ENCODE measurements around the gene RASGRP1. TPM values are rescaled to one million over a fixed set of nuclear protein-coding genes. Genes with fewer than 3 reads are reported as not detected.

Gene RASGRP1
- total RNA-seq, 1 experiment from 2014 or later: 0.85 TPM

GRCh38 chr15:38559131-38559530 is 5.5 kb downstream of the RASGRP1 start:
- no peak overlapping the region for H3K56ac ChIP-seq (ENCODE audit: insufficient read length, low read depth, low read length)
- peaks cover 15% of the 10 kb centered on the region for H3K27me3 Mint-ChIP-seq (ENCODE audit: low read depth)
- no peaks in the 10 kb centered on the region for H3K79me2 ChIP-seq (ENCODE audit: insufficient read depth, low read length)
- no peak overlapping the region for H2BK120ac ChIP-seq (ENCODE audit: low read depth, low read length, poor library complexity, severe bottlenecking)
- H4K5ac ChIP-seq (ENCODE audit: insufficient read length, low read depth, low read length): no peak overlapping the region
- H2AFZ ChIP-seq (ENCODE audit: low read length): no peak overlapping the region
- H2BK12ac ChIP-seq (ENCODE audit: insufficient read length, low read depth, low read length): no peak overlapping the region
- H4K91ac ChIP-seq (ENCODE audit: insufficient read length, low read depth, low read length): no peak overlapping the region
- H3K4me1 ChIP-seq (ENCODE audit: insufficient read depth, low read length): no peaks in the 10 kb centered on the region
- no peak overlapping the region for H3K4me3 Mint-ChIP-seq
- no peaks in the 10 kb centered on the region for H3K9me3 Mint-ChIP-seq
- H3K18ac ChIP-seq (ENCODE audit: insufficient read length, low read depth, low read length): no peak overlapping the region
- H3K27ac Mint-ChIP-seq: no peak overlapping the region
- no peak overlapping the region for H2BK15ac ChIP-seq (ENCODE audit: low read depth, low read length)
- H3K9ac ChIP-seq (ENCODE audit: extremely low read depth, insufficient read length, low read length): no peak overlapping the region
- no peaks in the 10 kb centered on the region; a peak in 1 of 7 replicates for H3K36me3 Mint-ChIP-seq (ENCODE audit: insufficient read depth in 1 of 3, low read depth in 3 of 3)
- no peaks in the 10 kb centered on the region for H3K9me3 ChIP-seq (ENCODE audit: control insufficient read depth, low read depth, low read length)
- H3K14ac ChIP-seq (ENCODE audit: insufficient read depth, low read length): no peak overlapping the region
- H3K27me3 ChIP-seq (ENCODE audit: insufficient read depth, low read length): no peaks in the 10 kb centered on the region; the same call in 1 of the 2 replicates
- 100% methylated on average over 1 of the region's 4 CpGs for WGBS (ENCODE audit: extremely low coverage, insufficient read length, low lambda C conversion rate)
- DNase-seq: no peak
- no peak for TF ChIP-seq CTCF (conservative IDR thresholded peaks at IDR 0.05)
- H3K23ac ChIP-seq (ENCODE audit: insufficient read length, low read depth, low read length): no peak overlapping the region
- H3K23me2 ChIP-seq (ENCODE audit: insufficient read length, low read depth, low read length, poor library complexity, severe bottlenecking): no peaks in the 10 kb centered on the region
- no peak overlapping the region for H3K27ac ChIP-seq (ENCODE audit: insufficient read length, low read depth, low read length)
- H2BK20ac ChIP-seq (ENCODE audit: low read depth, low read length, poor library complexity, severe bottlenecking): no peak overlapping the region
- H3K4ac ChIP-seq (ENCODE audit: low read depth, low read length): no peak overlapping the region
- H3K4me2 ChIP-seq (ENCODE audit: insufficient read depth, insufficient read length, low read length): no peak overlapping the region
- H4K20me1 ChIP-seq (ENCODE audit: control insufficient read depth, insufficient read depth, insufficient read length): no peaks in the 10 kb centered on the region
- no peak overlapping the region for H4K8ac ChIP-seq (replicated peaks; ENCODE audit: insufficient read length, low read depth, low read length)
- no peak overlapping the region for H3T11ph ChIP-seq (ENCODE audit: low read length)
- no peak overlapping the region for H2AK5ac ChIP-seq (ENCODE audit: insufficient read length, low read length)
- no peaks in the 10 kb centered on the region for H3K79me1 ChIP-seq (ENCODE audit: insufficient read depth, low read depth, low read length, poor library complexity, severe bottlenecking)
- peaks cover 8 to 15% of the 10 kb centered on the region in 2 experiments for H3K4me1 Mint-ChIP-seq
- no peak overlapping the region for H2BK5ac ChIP-seq (ENCODE audit: insufficient read length, low read length)
